HEK293 (cell line): Measurements from ENCODE around the gene PRMT1.

Source experiments
- CTCF ChIA-PET: fragments of 350-600 bp; formaldehyde crosslinking; extraction: SDS; loops from one replicate; lab custom pipeline; 2021; ENCODE audit warnings: antibody characterized with exemption; lab: Yijun Ruan, JAX
- POLR2A ChIA-PET: fragments of 300-600 bp; formaldehyde crosslinking; extraction: SDS; loops from one replicate; lab custom pipeline; 2020; ENCODE audit warnings: antibody characterized with exemption, inconsistent platforms; lab: Yijun Ruan, JAX
- H3K27ac ChIP-seq: fragments of 200-500 bp; sonication (Bioruptor generic); 2 replicates; pipeline ENCODE4 v1.5.1; 2014; ENCODE audit warnings: low read depth, low read length, control low read depth, inconsistent platforms; ENCODE audit errors: extremely low read depth
- H3K36me3 ChIP-seq, 2 experiments: fragments of 200-500 bp in 1 of 2; sonication (Bioruptor generic) in 1 of 2; 1 replicate in 1 of 2; 2 replicates in 1 of 2; pipeline ENCODE4 v1.5.1; 2014 to 2017; ENCODE audit warnings: inconsistent platforms in 2 of 2, low read length in 2 of 2; ENCODE audit not compliant: control insufficient read depth in 2 of 2, insufficient read depth in 1 of 2
- H3K4me1 ChIP-seq: fragments of 200-500 bp; sonication (Bioruptor generic); 2 replicates; pipeline ENCODE4 v1.5.1; 2014; ENCODE audit warnings: mild to moderate bottlenecking, low read length, inconsistent platforms; ENCODE audit not compliant: control insufficient read depth, insufficient read depth
- H3K4me3 ChIP-seq: 2 replicates; pipeline ENCODE4 v1.5.1; 2011; ENCODE audit warnings: low read depth, mild to moderate bottlenecking, control low read depth, low read length, moderate library complexity
- H3K9me3 ChIP-seq: fragments of 200-500 bp; sonication (Bioruptor generic); 2 replicates; pipeline ENCODE4 v1.5.1; 2014; ENCODE audit warnings: low read depth, low read length, inconsistent platforms; ENCODE audit not compliant: control insufficient read depth, insufficient read depth
- BCL11A ChIP-seq: fragments of 450-650 bp; formaldehyde crosslinking; IDR thresholded peaks from 2 replicates; pipeline ENCODE4 v1.5.1; 2016; ENCODE audit warnings: low read depth, missing biosample characterization, missing genetic modification characterization
- CTCF ChIP-seq: fragments of 450-650 bp; formaldehyde crosslinking; IDR thresholded peaks from 2 replicates; pipeline ENCODE4 v1.5.1; 2016; ENCODE audit warnings: missing biosample characterization, missing genetic modification characterization
- EGR2 ChIP-seq: fragments of 450-650 bp; formaldehyde crosslinking; IDR thresholded peaks from 2 replicates; pipeline ENCODE4 v1.5.1; 2016; ENCODE audit warnings: low read depth, missing biosample characterization, missing genetic modification characterization
- IKZF3 ChIP-seq: fragments of 450-650 bp; IDR thresholded peaks from 2 replicates; pipeline ENCODE4 v1.5.0; 2018; ENCODE audit warnings: missing biosample characterization, mild to moderate bottlenecking, missing genetic modification characterization, moderate library complexity
- KLF1 ChIP-seq: fragments of 450-650 bp; formaldehyde crosslinking; IDR thresholded peaks from 2 replicates; pipeline ENCODE4 v1.5.1; 2016; ENCODE audit warnings: missing biosample characterization, missing genetic modification characterization
- KLF16 ChIP-seq: fragments of 450-650 bp; formaldehyde crosslinking; IDR thresholded peaks from 2 replicates; pipeline ENCODE4 v1.5.1; 2017; ENCODE audit warnings: missing biosample characterization, missing genetic modification characterization
- PRDM6 ChIP-seq: fragments of 450-650 bp; formaldehyde crosslinking; IDR thresholded peaks from 2 replicates; pipeline ENCODE4 v1.5.1; 2017; ENCODE audit warnings: missing biosample characterization, missing genetic modification characterization
- SCRT1 ChIP-seq: fragments of 450-650 bp; formaldehyde crosslinking; IDR thresholded peaks from 2 replicates; pipeline ENCODE4 v1.5.1; 2016; ENCODE audit warnings: missing biosample characterization, missing genetic modification characterization, borderline replicate concordance
- SP3 ChIP-seq: fragments of 450-650 bp; formaldehyde crosslinking; IDR thresholded peaks from 2 replicates; pipeline ENCODE4 v1.5.1; 2016; ENCODE audit warnings: missing biosample characterization, missing genetic modification characterization
- SP7 ChIP-seq: fragments of 450-650 bp; formaldehyde crosslinking; IDR thresholded peaks from 2 replicates; pipeline ENCODE4 v1.5.1; 2016; ENCODE audit warnings: missing biosample characterization, missing genetic modification characterization
- WT1 ChIP-seq: fragments of 450-650 bp; formaldehyde crosslinking; IDR thresholded peaks from 2 replicates; pipeline ENCODE4 v1.5.1; 2016; ENCODE audit warnings: missing biosample characterization, missing genetic modification characterization
- ZBTB17 ChIP-seq: fragments of 450-650 bp; formaldehyde crosslinking; IDR thresholded peaks from 2 replicates; pipeline ENCODE4 v1.5.1; 2016; ENCODE audit warnings: missing biosample characterization, missing genetic modification characterization
- ZBTB21 ChIP-seq: fragments of 450-650 bp; formaldehyde crosslinking; IDR thresholded peaks from 2 replicates; pipeline ENCODE4 v1.5.1; 2017; ENCODE audit warnings: missing biosample characterization, missing genetic modification characterization
- ZBTB48 ChIP-seq: fragments of 450-650 bp; formaldehyde crosslinking; IDR thresholded peaks from 2 replicates; pipeline ENCODE4 v1.5.1; 2016; ENCODE audit warnings: missing biosample characterization, missing genetic modification characterization
- ZBTB8A ChIP-seq: fragments of 450-650 bp; formaldehyde crosslinking; IDR thresholded peaks from 2 replicates; pipeline ENCODE4 v1.5.1; 2016; ENCODE audit warnings: missing biosample characterization, missing genetic modification characterization
- ZFHX2 ChIP-seq: fragments of 450-650 bp; formaldehyde crosslinking; conservative IDR thresholded peaks from 2 replicates; pipeline ENCODE4 v1.5.1; 2016; ENCODE audit warnings: missing biosample characterization, missing genetic modification characterization
- ZFP41 ChIP-seq: fragments of 450-650 bp; formaldehyde crosslinking; IDR thresholded peaks from 2 replicates; pipeline ENCODE4 v1.5.1; 2016; ENCODE audit warnings: missing biosample characterization, missing genetic modification characterization, borderline replicate concordance
- ZNF121 ChIP-seq: fragments of 450-650 bp; formaldehyde crosslinking; IDR thresholded peaks from 2 replicates; pipeline ENCODE4 v1.5.1; 2016; ENCODE audit warnings: missing biosample characterization, missing genetic modification characterization
- ZNF184 ChIP-seq: fragments of 450-650 bp; IDR thresholded peaks from 2 replicates; pipeline ENCODE4 v1.5.1; 2018; ENCODE audit warnings: missing biosample characterization, mild to moderate bottlenecking, missing genetic modification characterization
- ZNF19 ChIP-seq: fragments of 450-650 bp; formaldehyde crosslinking; IDR thresholded peaks from 2 replicates; pipeline ENCODE4; 2016; ENCODE audit warnings: missing biosample characterization, missing genetic modification characterization, low read depth
- ZNF26 ChIP-seq: fragments of 450-650 bp; formaldehyde crosslinking; IDR thresholded peaks from 2 replicates; pipeline ENCODE4 v1.5.1; 2016; ENCODE audit warnings: missing biosample characterization, missing genetic modification characterization
- ZNF335 ChIP-seq: fragments of 450-650 bp; formaldehyde crosslinking; conservative IDR thresholded peaks from 2 replicates; pipeline ENCODE4 v1.5.1; 2016; ENCODE audit warnings: missing biosample characterization, missing genetic modification characterization
- ZNF366 ChIP-seq: fragments of 450-650 bp; formaldehyde crosslinking; conservative IDR thresholded peaks from 2 replicates; pipeline ENCODE4 v1.5.1; 2016; ENCODE audit warnings: missing biosample characterization, missing genetic modification characterization
- ZNF404 ChIP-seq: fragments of 450-650 bp; formaldehyde crosslinking; IDR thresholded peaks from 2 replicates; pipeline ENCODE4 v1.5.1; 2017; ENCODE audit warnings: missing biosample characterization, missing genetic modification characterization
- ZNF416 ChIP-seq: fragments of 450-650 bp; formaldehyde crosslinking; IDR thresholded peaks from 2 replicates; pipeline ENCODE4 v1.5.1; 2016; ENCODE audit warnings: missing biosample characterization, missing genetic modification characterization
- ZNF423 ChIP-seq: fragments of 450-650 bp; formaldehyde crosslinking; IDR thresholded peaks from 2 replicates; pipeline ENCODE4 v1.5.1; 2016; ENCODE audit warnings: missing biosample characterization, missing genetic modification characterization
- ZNF544 ChIP-seq: fragments of 450-650 bp; formaldehyde crosslinking; IDR thresholded peaks from 2 replicates; pipeline ENCODE4 v1.5.0; 2017; ENCODE audit warnings: missing biosample characterization, missing genetic modification characterization
- ZNF549 ChIP-seq: fragments of 450-650 bp; IDR thresholded peaks from 2 replicates; pipeline ENCODE4 v1.5.1; 2018; ENCODE audit warnings: missing biosample characterization, missing genetic modification characterization, mild to moderate bottlenecking, inconsistent platforms, moderate library complexity
- ZNF561 ChIP-seq: fragments of 450-650 bp; IDR thresholded peaks from 2 replicates; pipeline ENCODE4 v1.5.1; 2018; ENCODE audit warnings: missing biosample characterization, missing genetic modification characterization, borderline replicate concordance
- ZNF658 ChIP-seq: fragments of 450-650 bp; formaldehyde crosslinking; IDR thresholded peaks from 2 replicates; pipeline ENCODE4; 2016; ENCODE audit warnings: missing biosample characterization, missing genetic modification characterization
- ZNF664 ChIP-seq: fragments of 450-650 bp; formaldehyde crosslinking; IDR thresholded peaks from 2 replicates; pipeline ENCODE4 v1.5.1; 2016; ENCODE audit warnings: missing biosample characterization, missing genetic modification characterization
- ZNF776 ChIP-seq: fragments of 450-650 bp; formaldehyde crosslinking; IDR thresholded peaks from 2 replicates; pipeline ENCODE4 v1.5.0; 2017; ENCODE audit warnings: missing biosample characterization, missing genetic modification characterization, borderline replicate concordance
- ZNF791 ChIP-seq: fragments of 450-650 bp; formaldehyde crosslinking; IDR thresholded peaks from 2 replicates; pipeline ENCODE4 v1.5.1; 2016; ENCODE audit warnings: missing biosample characterization, missing genetic modification characterization
- ZSCAN16 ChIP-seq: fragments of 450-650 bp; formaldehyde crosslinking; IDR thresholded peaks from 2 replicates; pipeline ENCODE4 v1.5.1; 2016; ENCODE audit warnings: missing biosample characterization, missing genetic modification characterization

PRMT1 gene

GRCh38 chr19:49664171-49665035, 12.7 kb upstream of the PRMT1 start (continued):
- peak; percentile 30; the same call in 1 of the 2 replicates for TF ChIP-seq CTCF (tag by site-specific recombination)
- peak; percentile 56 for TF ChIP-seq EGR2 (tag by site-specific recombination)
- peak; percentile 92 for TF ChIP-seq IKZF3 (tag by site-specific recombination)
- no peak for TF ChIP-seq ZNF416 (tag by site-specific recombination)
- TF ChIP-seq ZNF26 (tag by site-specific recombination): no peak
- peak; percentile 51; the same call in 1 of the 2 replicates for TF ChIP-seq ZNF561 (tag by site-specific recombination)
- TF ChIP-seq ZNF335 (tag by site-specific recombination): peak; percentile 36; the same call in 1 of the 2 replicates
- no peak for TF ChIP-seq ZNF776 (tag by site-specific recombination)
- no peak for TF ChIP-seq ZBTB48
- TF ChIP-seq WT1 (tag by site-specific recombination): 0 out of 2 replicates have a peak, but pooled peaks have one; percentile 25
- TF ChIP-seq ZNF544 (tag by site-specific recombination): no peak
- TF ChIP-seq KLF16 (tag by site-specific recombination): no peak
- TF ChIP-seq SCRT1 (tag by site-specific recombination): no peak
- TF ChIP-seq ZBTB17: peak; percentile 58; the same call in 1 of the 2 replicates
- peak; percentile 61 for TF ChIP-seq KLF1 (tag by site-specific recombination)
- TF ChIP-seq ZNF664: no peak
- peak; percentile 80 for TF ChIP-seq ZNF423 (tag by site-specific recombination)
- TF ChIP-seq ZFHX2 (tag by site-specific recombination): peak; percentile 66
- peak; percentile 85 for TF ChIP-seq SP3 (tag by site-specific recombination)
- TF ChIP-seq ZSCAN16 (tag by site-specific recombination): no peak
- peak; percentile 50; the same call in 1 of the 2 replicates for TF ChIP-seq SP7 (tag by site-specific recombination)
- TF ChIP-seq ZNF184: no peak
- no peak for TF ChIP-seq ZBTB21 (tag by site-specific recombination)
- TF ChIP-seq ZNF658 (tag by site-specific recombination): no peak
- TF ChIP-seq ZBTB8A (tag by site-specific recombination): peak; percentile 12; the same call in 1 of the 2 replicates
- peak; percentile 86 for TF ChIP-seq ZNF121 (tag by site-specific recombination)

- Histone ChIP-seq H3K27ac (peak overlapping the region; percentile 87), H3K4me3 (peak overlapping the region; percentile 48), H3K36me3 (peaks cover 17 to 56% of the 10 kb centered on the region in 2 experiments), H3K4me1 (peaks cover 6% of the 10 kb centered on the region), H3K9me3 (no peaks in the 10 kb centered on the region)
- POLR2A ChIA-PET: interaction anchor here (0.5 to 4.9 kb wide), 14 partner anchors 10 to 213 kb away, joined by 3 to 85 read pairs (median 8); partner anchors contain the start of genes NOSIP, PIH1D1, PRMT1 and PRR12
- CTCF ChIA-PET: interaction anchor here (0.6 to 3.2 kb wide), 5 partner anchors 8 to 162 kb away, joined by 3 to 27 read pairs (median 5); partner anchors contain the start of gene PRMT1
- 0 out of 2 replicates have a peak, but pooled peaks have one; percentile 9 for TF ChIP-seq ZNF19 (tag by site-specific recombination)
- no peak for TF ChIP-seq ZNF184
- peak; percentile 41; the same call in 1 of the 2 replicates for TF ChIP-seq ZNF404 (tag by site-specific recombination)
- TF ChIP-seq ZNF791 (tag by site-specific recombination): no peak
- TF ChIP-seq BCL11A (tag by site-specific recombination): no peak
- TF ChIP-seq ZNF366 (tag by site-specific recombination): 0 out of 2 replicates have a peak, but pooled peaks have one; percentile 36
- TF ChIP-seq ZNF335 (tag by site-specific recombination): peak; percentile 37; the same call in 1 of the 2 replicates
- peak; percentile 28; the same call in 1 of the 2 replicates for TF ChIP-seq ZBTB48
- TF ChIP-seq ZNF549 (tag by site-specific recombination): no peak
- TF ChIP-seq SP7 (tag by site-specific recombination): no peak
- TF ChIP-seq PRDM6 (tag by site-specific recombination): no peak
- TF ChIP-seq ZFP41 (tag by site-specific recombination): no peak
Observed at GRCh38 chr19:49665036-49665350, 12.1 kb upstream of the PRMT1 start.
